AG10803 (cell line): ENCODE results near the gene AKAP7.

Source experiments
- DNase-seq: peaks from one replicate; pipeline ENCODE4 v3.0.0; 2010; ENCODE audit warnings: low read depth
- H3K4me3 ChIP-seq: 2 replicates; pipeline ENCODE4 v1.5.1; 2011; ENCODE audit warnings: mild to moderate bottlenecking, low read length, control low read depth
- CTCF ChIP-seq: conservative IDR thresholded peaks from 2 replicates; pipeline ENCODE4 v1.5.1; 2011; ENCODE audit warnings: mild to moderate bottlenecking, low read length, control low read depth, inconsistent platforms

AKAP7 gene

GRCh38 chr6:131107151-131107550 lies 28.1 kb upstream of the AKAP7 start:
- peak; percentile 25 for DNase-seq
- TF ChIP-seq CTCF: no peak

GRCh38 chr6:131112249-131112648 lies 23.0 kb upstream of the AKAP7 start:
- DNase-seq: no peak
- no peak overlapping the region for H3K4me3 ChIP-seq
- TF ChIP-seq CTCF: no peak

More at GRCh38 chr6:131107151-131107550, 28.1 kb upstream of the AKAP7 start:
- H3K4me3 ChIP-seq: no peak overlapping the region

GRCh38 chr6:131115651-131116050 lies 19.6 kb upstream of the AKAP7 start:
- TF ChIP-seq CTCF: no peak
- H3K4me3 ChIP-seq: no peak overlapping the region
- DNase-seq: no peak

GRCh38 chr6:131116321-131116720 lies 18.9 kb upstream of the AKAP7 start:
- DNase-seq: no peak
- no peak overlapping the region for H3K4me3 ChIP-seq
- TF ChIP-seq CTCF: no peak

GRCh38 chr6:131116755-131117360 lies 18.4 kb upstream of the AKAP7 start:
- peak; percentile 61 for TF ChIP-seq CTCF
- DNase-seq: peak; percentile 63
- no peak overlapping the region for H3K4me3 ChIP-seq

- DNase-seq: no peak
- H3K4me3 ChIP-seq: no peak overlapping the region
- TF ChIP-seq CTCF: no peak
These were observed 17.4 kb upstream of the AKAP7 start for GRCh38 chr6:131117878-131118277.

- H3K4me3 ChIP-seq: no peak overlapping the region
- TF ChIP-seq CTCF: no peak
- no peak for DNase-seq
These were observed 13.3 kb upstream of the AKAP7 start for GRCh38 chr6:131122007-131122406.
